Ramos (cell line): ENCODE measurements around the gene C1orf105.

ENCODE experiments used
- in situ Hi-C: fragments of 300-500 bp; cut with MboI; formaldehyde crosslinking; loops from one replicate; pipeline ENCODE4 v1.14.3; 2022; ENCODE audit warnings: low sequenced_read_pairs; ENCODE audit not compliant: unreplicated experiment

Gene C1orf105

GRCh38 chr1:172507741-172508140, 87.3 kb downstream of the C1orf105 start:
- in situ Hi-C loops: no loop called here

- in situ Hi-C loops: no loop called here
Measured at GRCh38 chr1:172510479-172510878, 90.0 kb downstream of the C1orf105 start.

- in situ Hi-C loops: no loop called here
Measured at GRCh38 chr1:172512591-172512990, 92.1 kb downstream of the C1orf105 start.

- in situ Hi-C loops: no loop called here
Measured at GRCh38 chr1:172513479-172513878, 93.0 kb downstream of the C1orf105 start.

GRCh38 chr1:172514108-172514507, 93.6 kb downstream of the C1orf105 start:
- in situ Hi-C loops: no loop called here

- in situ Hi-C loops: no loop called here
Measured at GRCh38 chr1:172515436-172515835, 95.0 kb downstream of the C1orf105 start.

GRCh38 chr1:172515927-172516326, 95.4 kb downstream of the C1orf105 start:
- in situ Hi-C loops: no loop called here

GRCh38 chr1:172517081-172517480, 96.6 kb downstream of the C1orf105 start:
- in situ Hi-C loops: no loop called here

- in situ Hi-C loops: no loop called here
Measured at GRCh38 chr1:172517545-172517944, 97.1 kb downstream of the C1orf105 start.
